CD4-positive, CD25-positive, alpha-beta regulatory T cell (primary cell): ENCODE data around the gene ACTG2. TPM values are rescaled to one million over a fixed set of nuclear protein-coding genes. Genes with fewer than 3 reads are reported as not detected.

Experiments used
- ATAC-seq, 2 donors: fragments of 150-1000 bp; cut with Tn5 transposase; one replicate each; pipeline ENCODE4 v1.10.0; 2021; ENCODE audit warnings: low read depth in 2 of 2, moderate number of reproducible peaks in 2 of 2, moderate library complexity in 1 of 2
- DNase-seq, 3 donors: peaks; one replicate each; pipeline versions ENCODE4 v3.0.0 to v3.0.0-alpha.2; 2012 to 2022; ENCODE audit warnings: mixed read lengths in 1 of 3
- H3K27ac ChIP-seq: one replicate; pipeline ENCODE4 v1.7.0; 2013; ENCODE audit warnings: mild to moderate bottlenecking, low read length; ENCODE audit not compliant: insufficient read depth, poor library complexity, severe bottlenecking
- H3K27me3 ChIP-seq: one replicate; pipeline ENCODE4 v1.7.0; 2013; ENCODE audit warnings: low read length; ENCODE audit not compliant: control insufficient read depth, insufficient read depth
- H3K36me3 ChIP-seq: one replicate; pipeline ENCODE4 v1.7.0; 2013; ENCODE audit warnings: mild to moderate bottlenecking, low read length, moderate library complexity; ENCODE audit not compliant: control insufficient read depth, insufficient read depth
- H3K4me1 ChIP-seq: 2 replicates; pipeline ENCODE4 v1.7.0; 2013; ENCODE audit warnings: mild to moderate bottlenecking, low read length; ENCODE audit not compliant: insufficient read depth, control insufficient read depth, poor library complexity, severe bottlenecking
- H3K4me3 ChIP-seq: one replicate; pipeline ENCODE4 v1.7.0; 2013; ENCODE audit warnings: low read depth, mild to moderate bottlenecking, low read length, moderate library complexity
- H3K9me3 ChIP-seq, 2 experiments: 1 replicate in 1 of 2; 2 replicates in 1 of 2; pipeline ENCODE4 v1.7.0; 2013; ENCODE audit warnings: low read length in 2 of 2, mild to moderate bottlenecking in 1 of 2, moderate library complexity in 1 of 2; ENCODE audit not compliant: control insufficient read depth in 2 of 2
- H3K27ac Mint-ChIP-seq, 3 donors: one replicate each; pipeline ENCODE4 v1.8.0; 2020 to 2022; ENCODE audit warnings: mild to moderate bottlenecking in 3 of 3, mixed read lengths in 3 of 3, moderate library complexity in 2 of 3
- H3K27me3 Mint-ChIP-seq: one replicate; pipeline ENCODE4 v1.8.0; 2022; ENCODE audit warnings: mild to moderate bottlenecking, mixed read lengths
- H3K36me3 Mint-ChIP-seq: one replicate; pipeline ENCODE4 v1.8.0; 2020; ENCODE audit warnings: mixed read lengths
- H3K4me1 Mint-ChIP-seq, 4 donors: one replicate each; pipeline ENCODE4 v1.8.0; 2020 to 2022; ENCODE audit warnings: mixed read lengths in 4 of 4, mild to moderate bottlenecking in 1 of 4
- H3K4me3 Mint-ChIP-seq, 4 donors: one replicate each; pipeline ENCODE4 v1.8.0; 2020 to 2022; ENCODE audit warnings: mild to moderate bottlenecking in 4 of 4, mixed read lengths in 4 of 4, moderate library complexity in 3 of 4
- H3K9me3 Mint-ChIP-seq, 7 donors: one replicate each; pipeline ENCODE4 v1.8.0; 2020 to 2022; ENCODE audit warnings: mixed read lengths in 7 of 7, mild to moderate bottlenecking in 3 of 7, moderate library complexity in 2 of 7
- polyA plus RNA-seq, 4 donors: library from polyadenylated mRNA; unstranded; fragments of 300-500 nt; fragmentation: Illumina TruSeq; gene quantifications; one replicate each; pipeline ENCODE4 v1.2.3, GENCODE V29; 2021
- total RNA-seq: library from RNA; stranded (reverse); gene quantifications from one replicate; pipeline ENCODE4 v1.2.3, GENCODE V29; 2022

ACTG2 gene
- total and polyA plus RNA-seq, 5 donors from 2014 or later = 0.64 to 6.6 (median 2.8) TPM

- Histone ChIP-seq H3K9me3 (no peaks in the 10 kb centered on the region), H3K4me3 (no peak overlapping the region), H3K4me1 (peaks cover 29% of the 10 kb centered on the region), H3K27ac (no peak overlapping the region), H3K27me3 (no peaks in the 10 kb centered on the region), H3K36me3 (no peaks in the 10 kb centered on the region)
- Mint-ChIP-seq H3K36me3 (no peaks in the 10 kb centered on the region), H3K9me3 (no peaks in the 10 kb centered on the region), H3K4me1 (peaks cover 24 to 67% (median 33%) of the 10 kb centered on the region in 4 donors), H3K27me3 (no peaks in the 10 kb centered on the region), H3K27ac (peak overlapping the region; percentile 9 to 95 (median 83)), H3K4me3 (peak overlapping the region in 2 of 4 donors; percentile 14 to 38)
- DNase-seq (no peak), ATAC-seq (no peak)
These were observed 76.5 kb downstream of the ACTG2 start for GRCh38 chr2:73969356-73969755.

Other genes starting within 250 kb of the ACTG2 start
- gene TPRKB, start 155.7 kb upstream of the ACTG2 start, total RNA-seq = 22.4 TPM
- 10 to 100 TPM; 64.6 to 97.9 (median 78.5) TPM for gene TPRKB, start 155.7 kb upstream of the ACTG2 start, polyA plus RNA-seq
- 51.7 TPM for gene DUSP11, start 112.9 kb upstream of the ACTG2 start, total RNA-seq
- gene DUSP11, start 112.9 kb upstream of the ACTG2 start, polyA plus RNA-seq = 10 to 100 TPM; 61.7 to 90.3 (median 82.2) TPM
- not detected for gene C2orf78, start 108.8 kb upstream of the ACTG2 start, total RNA-seq
- not detected for gene C2orf78, start 108.8 kb upstream of the ACTG2 start, polyA plus RNA-seq
- gene STAMBP, start 64.0 kb upstream of the ACTG2 start, total RNA-seq = 32.9 TPM
- 10 to 100 TPM; 44.9 to 66.4 (median 50.0) TPM for gene STAMBP, start 64.0 kb upstream of the ACTG2 start, polyA plus RNA-seq
- gene DGUOK, start 33.9 kb downstream of the ACTG2 start, total RNA-seq = 43.5 TPM
- gene DGUOK, start 33.9 kb downstream of the ACTG2 start, polyA plus RNA-seq = 100 to 1,000 TPM; 182 to 226 (median 205) TPM
- 26.3 TPM for gene TET3, start 91.9 kb downstream of the ACTG2 start, total RNA-seq
- gene TET3, start 91.9 kb downstream of the ACTG2 start, polyA plus RNA-seq = under 1 TPM; 0.22 to 0.30 (median 0.26) TPM